Gastrocnemius medialis (tissue), 4 donors: Measurements from ENCODE around the gene PLPP7. TPM values are rescaled to one million over a fixed set of nuclear protein-coding genes. Genes with fewer than 3 reads are reported as not detected.
"Not testable (repeated sequence)": the region's sequence is repeated elsewhere in the genome, so short reads cannot be mapped to it uniquely, and the experiment has no call there.

Experiments used
- ATAC-seq, 2 donors: fragments of 150-250 bp; one replicate each; pipeline ENCODE4 v1.9.1; 2016
- DNase-seq, 2 donors: peaks; one replicate each; pipeline ENCODE4 v3.0.0-alpha.2; 2019
- H3K27ac ChIP-seq, 4 donors: fragments of 200-600 bp; sonication (generic); 1 replicate in 1 of 4; 2 replicates in 3 of 4; pipeline ENCODE4 v1.5.1; 2016 to 2018; ENCODE audit warnings: mild to moderate bottlenecking in 2 of 4, moderate library complexity in 1 of 4
- H3K27me3 ChIP-seq, 3 donors: fragments of 200-600 bp; sonication (generic) in 2 of 3; 1 replicate in 1 of 3; 2 replicates in 2 of 3; pipeline versions ENCODE4 v1.5.1 to v1.6.0; 2016 to 2019; ENCODE audit warnings: mild to moderate bottlenecking in 1 of 3, moderate library complexity in 1 of 3
- H3K36me3 ChIP-seq, 2 donors: fragments of 200-600 bp; sonication (generic) in 1 of 2; one replicate each; pipeline ENCODE4 v1.5.1; 2017 to 2018
- H3K4me1 ChIP-seq, 2 donors: fragments of 200-600 bp; sonication (generic) in 1 of 2; one replicate each; pipeline ENCODE4 v1.5.1; 2016 to 2017; ENCODE audit warnings: mild to moderate bottlenecking in 2 of 2
- H3K4me3 ChIP-seq, 4 donors: fragments of 200-600 bp; sonication (generic) in 3 of 4; 1 replicate in 1 of 4; 2 replicates in 3 of 4; pipeline ENCODE4 v1.5.1; 2016 to 2019; ENCODE audit warnings: mild to moderate bottlenecking in 2 of 4
- H3K9me3 ChIP-seq, 3 donors: fragments of 200-600 bp; sonication (generic) in 2 of 3; 1 replicate in 1 of 3; 2 replicates in 2 of 3; pipeline ENCODE4 v1.5.1; 2016 to 2019
- CTCF ChIP-seq, 5 experiments: fragments of 450-650 bp in 3 of 5; fragments of 200-600 bp in 2 of 5; sonication (generic) in 2 of 5; IDR thresholded peaks in 4 of 5; conservative IDR thresholded peaks in 1 of 5; 1 replicate in 4 of 5; 2 replicates in 1 of 5; pipeline ENCODE4 v1.5.1; 2016 to 2019; ENCODE audit warnings: antibody characterized with exemption in 5 of 5, mild to moderate bottlenecking in 3 of 5, moderate library complexity in 3 of 5
- POLR2A ChIP-seq, 2 donors: fragments of 450-650 bp; IDR thresholded peaks; one replicate each; pipeline ENCODE4 v1.6.1; 2017; ENCODE audit warnings: antibody characterized with exemption in 2 of 2, mild to moderate bottlenecking in 2 of 2, moderate library complexity in 2 of 2
- in situ Hi-C, 4 donors: fragments of 200-750 bp; cut with MboI; loops; one replicate each; pipeline versions ENCODE4 v1.15.0 to v1.8.0; 2017; ENCODE audit warnings: low sequenced_read_pairs in 4 of 4
- intact Hi-C: fragments of 100-400 bp; cut with DNase I; formaldehyde crosslinking; loops from one replicate; pipeline ENCODE4 v1.15.1; 2023; ENCODE audit warnings: low total_unique reads
- total RNA-seq, 4 donors: library from RNA; depleted of rRNA; stranded (reverse); fragments of >200 nt; gene quantifications; one replicate each; pipeline versions ENCODE4 v1.1.0 to v1.2.3, GENCODE V29; 2016

Gene PLPP7
- total RNA-seq, 4 donors from 2014 or later: 110 to 395 (median 184) TPM

GRCh38 chr9:131323629-131324028 lies 34.1 kb downstream of the PLPP7 start:
- in situ Hi-C loops: no loop called here
- peak in 1 of 2 donors; percentile 6 for DNase-seq
- no peak for TF ChIP-seq CTCF (IDR thresholded peaks at IDR 0.05 in 4 of 5, conservative IDR thresholded peaks at IDR 0.05 in 1 of 5)
- Histone ChIP-seq H3K27me3 (no peaks in the 10 kb centered on the region), H3K27ac (no peak overlapping the region), H3K9me3 (no peaks in the 10 kb centered on the region), H3K4me3 (no peak overlapping the region), H3K4me1 (no peaks in the 10 kb centered on the region), H3K36me3 (no peaks in the 10 kb centered on the region)
- ATAC-seq: no peak
- intact Hi-C loops: no loop called here

DNA sequence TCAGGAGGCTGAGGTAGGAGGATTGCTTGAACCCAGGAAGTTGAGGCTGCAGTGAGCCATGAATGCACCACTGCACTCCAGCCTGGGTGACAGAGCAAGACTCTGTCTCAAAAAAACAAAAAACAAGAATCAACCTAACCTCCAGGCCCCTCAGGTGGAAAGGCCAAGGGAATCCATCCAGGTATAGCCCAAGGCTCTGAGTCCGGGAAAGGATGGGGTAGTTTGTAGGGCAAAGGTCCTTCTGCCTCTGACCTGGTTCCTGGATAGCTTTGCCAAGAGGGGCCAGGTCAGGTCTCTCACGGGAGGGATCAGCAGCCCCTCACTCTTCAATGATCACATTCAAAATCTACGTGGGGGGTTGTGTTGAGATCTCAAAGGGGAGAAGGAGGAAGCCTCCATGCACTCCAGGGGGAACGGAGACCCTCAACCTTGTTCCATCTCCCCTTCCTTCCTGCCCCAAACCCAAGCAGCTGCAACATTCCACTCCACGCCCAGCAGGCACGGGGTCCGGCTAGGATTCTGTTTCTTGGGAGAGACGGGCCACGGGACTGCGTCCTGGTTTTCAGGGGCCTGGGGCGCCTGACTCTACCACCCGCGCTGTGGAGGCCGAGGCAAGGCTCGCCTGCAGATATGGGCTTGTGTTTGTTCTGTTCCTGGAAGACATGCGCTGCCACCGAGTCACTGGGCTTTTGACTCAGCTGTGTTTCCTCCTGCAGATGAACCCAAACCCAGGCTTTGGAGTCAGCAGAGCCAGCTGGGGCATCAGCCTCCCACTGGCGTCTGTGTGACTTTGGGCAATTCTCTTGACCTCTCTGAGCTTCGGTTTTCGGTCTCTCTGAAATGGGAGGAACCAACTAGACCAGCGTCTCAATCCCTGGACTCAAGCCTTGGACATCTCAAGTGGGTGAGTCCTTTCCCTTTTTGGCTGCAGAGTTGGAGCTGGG lies 35.5 kb downstream of the PLPP7 start:
- in situ Hi-C loops (no loop called here), intact Hi-C loops (no loop called here)
- no peak overlapping the region for H3K27ac ChIP-seq
- DNase-seq (peak in 1 of 2 donors; percentile 6), ATAC-seq (no peak)
- no peak overlapping the region for H3K4me3 ChIP-seq
- no peaks in the 10 kb centered on the region for H3K36me3 ChIP-seq
- no peaks in the 10 kb centered on the region for H3K27me3 ChIP-seq
- H3K4me1 ChIP-seq: no peaks in the 10 kb centered on the region
- no peaks in the 10 kb centered on the region for H3K9me3 ChIP-seq
- TF ChIP-seq CTCF (IDR thresholded peaks at IDR 0.05 in 4 of 5, conservative IDR thresholded peaks at IDR 0.05 in 1 of 5) (no peak), POLR2A (IDR thresholded peaks at IDR 0.05) (no peak)

GRCh38 chr9:131329241-131329641 lies 39.7 kb downstream of the PLPP7 start:
- DNase-seq (peak in 1 of 2 donors; percentile 10), ATAC-seq (no peak)
- no peaks in the 10 kb centered on the region for H3K27me3 ChIP-seq
- TF ChIP-seq POLR2A (IDR thresholded peaks at IDR 0.05): no peak
- no peak for TF ChIP-seq CTCF (IDR thresholded peaks at IDR 0.05 in 4 of 5, conservative IDR thresholded peaks at IDR 0.05 in 1 of 5)
- no peaks in the 10 kb centered on the region for H3K9me3 ChIP-seq
- in situ Hi-C loops (no loop called here), intact Hi-C loops (no loop called here)
- no peak overlapping the region for H3K27ac ChIP-seq
- no peak overlapping the region for H3K4me3 ChIP-seq
- H3K36me3 ChIP-seq: no peaks in the 10 kb centered on the region
- peaks cover 5 to 6% of the 10 kb centered on the region in 2 donors for H3K4me1 ChIP-seq

DNA sequence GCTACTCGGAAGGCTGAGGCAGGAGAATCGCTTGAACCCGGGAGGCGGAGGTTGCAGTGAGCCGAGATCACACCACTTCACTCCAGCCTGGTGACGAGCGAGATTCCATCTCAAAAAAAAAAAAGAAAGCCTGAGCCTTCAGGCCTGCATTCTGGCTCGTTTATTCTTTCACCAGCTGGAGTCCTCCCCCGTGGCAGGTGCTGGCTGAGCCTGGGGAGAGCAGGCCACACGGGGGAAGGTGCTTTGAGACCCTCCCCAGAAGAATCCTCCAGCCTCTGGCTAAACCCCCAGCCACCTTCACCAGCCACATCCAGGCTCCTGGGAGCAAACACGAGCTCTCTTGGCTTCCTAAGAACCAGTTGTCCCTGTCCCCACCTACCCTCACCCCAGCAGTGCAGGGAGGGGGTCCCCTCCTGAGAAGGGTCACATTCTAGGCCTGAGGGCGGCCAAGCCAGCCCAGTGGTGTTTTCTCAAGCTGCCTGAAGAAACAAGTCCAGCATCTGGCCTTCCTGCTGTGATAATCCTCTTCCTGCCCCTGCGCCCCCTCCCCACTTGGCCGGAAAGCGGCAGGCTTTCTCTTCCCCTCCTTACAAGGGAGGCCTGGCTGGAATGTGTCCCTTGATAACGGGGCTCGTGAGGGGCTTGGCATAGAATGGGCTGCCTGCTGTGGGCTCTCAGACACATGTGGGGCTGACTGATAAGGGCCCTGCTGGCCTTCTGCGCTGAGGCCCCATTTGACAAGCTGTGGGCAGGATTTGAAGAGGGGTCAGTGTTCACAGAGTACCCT lies 41.5 kb downstream of the PLPP7 start:
- ATAC-seq (no peak), DNase-seq (no peak)
- peaks cover 12 to 19% of the 10 kb centered on the region in 2 donors for H3K4me1 ChIP-seq
- intact Hi-C loops (loop anchor here (5.0 kb wide), 1 partner anchor 49 kb away; no protein-coding TSS in a partner anchor), in situ Hi-C loops (loop anchor here in 3 of 4 donors (10.0 kb wide), 2 partner anchors 86 to 156 kb away; no protein-coding TSS in a partner anchor)
- no peak for TF ChIP-seq POLR2A (IDR thresholded peaks at IDR 0.05)
- no peak for TF ChIP-seq CTCF (IDR thresholded peaks at IDR 0.05 in 4 of 5, conservative IDR thresholded peaks at IDR 0.05 in 1 of 5)
- H3K9me3 ChIP-seq: no peaks in the 10 kb centered on the region
- no peaks in the 10 kb centered on the region for H3K27me3 ChIP-seq
- no peaks in the 10 kb centered on the region for H3K36me3 ChIP-seq
- no peak overlapping the region for H3K4me3 ChIP-seq
- no peak overlapping the region for H3K27ac ChIP-seq

GRCh38 chr9:131331996-131332395 lies 42.5 kb downstream of the PLPP7 start:
- in situ Hi-C loops: loop anchor here in 3 of 4 donors (10.0 kb wide), 2 partner anchors 87 to 157 kb away; no protein-coding TSS in a partner anchor

More at GRCh38 chr9:131331996-131332395, 42.5 kb downstream of the PLPP7 start:
- DNase-seq, H3K27me3 ChIP-seq, H3K9me3 ChIP-seq, H3K36me3 ChIP-seq, ATAC-seq, H3K4me3 ChIP-seq: not testable (repeated sequence)
- Histone ChIP-seq H3K27ac (peak overlapping the region in 1 of 4 donors; percentile 10), H3K4me1 (peaks cover 12 to 19% of the 10 kb centered on the region in 2 donors)
- intact Hi-C loops: loop anchor here (5.0 kb wide), 1 partner anchor 50 kb away; no protein-coding TSS in a partner anchor
